ENCODE measurements around the gene ANXA10.
A peak's percentile ranks its signal among the peaks of the same experiment; 100 is the strongest.
"Not testable (repeated sequence)": the region's sequence is repeated elsewhere in the genome, so short reads cannot be mapped to it uniquely, and the experiment has no call there.

The ANXA10 gene

GRCh38 chr4:168118116-168118655, 25.8 kb downstream of the ANXA10 start:
- DNase-seq (ENCODE audit: low read depth) = no peak

- DNase-seq (ENCODE audit: low read depth) = no peak
Measured at GRCh38 chr4:168119100-168119499, 26.8 kb downstream of the ANXA10 start.

- no peak for DNase-seq (ENCODE audit: low read depth)
Measured at GRCh38 chr4:168119890-168120289, 27.6 kb downstream of the ANXA10 start.

- DNase-seq (ENCODE audit: low read depth) = no peak
Measured at GRCh38 chr4:168120811-168121210, 28.5 kb downstream of the ANXA10 start.

DNA sequence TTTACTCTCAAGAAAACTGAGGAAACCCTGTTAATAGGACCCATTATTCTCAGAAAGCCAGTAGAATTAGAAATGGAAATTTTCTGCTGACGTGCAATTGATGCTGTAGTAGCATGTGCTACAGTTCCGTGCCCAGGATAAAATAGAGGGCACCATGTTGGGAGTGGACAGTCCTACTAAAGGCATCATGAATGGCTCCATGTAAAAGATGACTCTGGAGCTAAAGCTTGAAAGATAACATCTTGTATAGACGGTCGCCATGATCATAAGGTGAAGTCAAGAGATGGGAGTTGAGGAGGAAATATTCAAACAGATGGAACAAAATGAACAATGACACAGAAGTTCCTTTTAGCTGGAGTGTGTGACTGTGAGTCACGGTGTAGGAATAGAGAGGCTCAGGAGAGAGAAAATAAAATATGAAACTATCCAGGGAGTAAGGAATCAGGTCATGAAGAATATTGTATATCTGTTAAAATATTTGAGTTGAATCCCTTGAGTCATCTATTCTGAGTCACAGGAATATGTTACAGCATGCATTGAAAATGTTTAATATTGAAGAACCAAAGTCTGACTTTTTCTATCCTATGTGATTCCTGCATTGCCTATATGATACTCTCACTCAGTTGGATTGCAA, 31.8 kb downstream of the ANXA10 start:
- DNase-seq (ENCODE audit: low read depth) = peak; percentile 59

- no peak for DNase-seq (ENCODE audit: low read depth)
Measured at GRCh38 chr4:168126952-168127351, 34.6 kb downstream of the ANXA10 start.

DNA sequence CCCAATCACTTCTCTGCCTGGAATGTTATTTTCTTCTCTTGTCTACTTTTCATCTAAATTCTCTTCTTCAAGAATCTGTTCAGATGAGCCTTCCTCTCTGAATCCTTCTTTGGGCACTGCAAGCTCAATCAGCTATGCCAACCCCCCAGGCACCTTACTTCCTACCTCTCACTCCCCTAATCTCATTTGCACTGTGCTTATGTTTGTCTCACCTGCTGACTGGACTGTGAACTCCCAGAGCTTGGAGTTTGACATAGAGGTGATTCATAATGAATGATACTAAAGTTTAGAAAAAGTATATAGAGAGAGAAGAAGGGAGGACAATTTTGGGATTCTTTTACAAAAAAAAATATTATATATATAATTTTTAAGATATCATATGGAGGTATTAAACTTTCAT, 36.3 kb downstream of the ANXA10 start:
- DNase-seq (ENCODE audit: low read depth) = no peak

DNA sequence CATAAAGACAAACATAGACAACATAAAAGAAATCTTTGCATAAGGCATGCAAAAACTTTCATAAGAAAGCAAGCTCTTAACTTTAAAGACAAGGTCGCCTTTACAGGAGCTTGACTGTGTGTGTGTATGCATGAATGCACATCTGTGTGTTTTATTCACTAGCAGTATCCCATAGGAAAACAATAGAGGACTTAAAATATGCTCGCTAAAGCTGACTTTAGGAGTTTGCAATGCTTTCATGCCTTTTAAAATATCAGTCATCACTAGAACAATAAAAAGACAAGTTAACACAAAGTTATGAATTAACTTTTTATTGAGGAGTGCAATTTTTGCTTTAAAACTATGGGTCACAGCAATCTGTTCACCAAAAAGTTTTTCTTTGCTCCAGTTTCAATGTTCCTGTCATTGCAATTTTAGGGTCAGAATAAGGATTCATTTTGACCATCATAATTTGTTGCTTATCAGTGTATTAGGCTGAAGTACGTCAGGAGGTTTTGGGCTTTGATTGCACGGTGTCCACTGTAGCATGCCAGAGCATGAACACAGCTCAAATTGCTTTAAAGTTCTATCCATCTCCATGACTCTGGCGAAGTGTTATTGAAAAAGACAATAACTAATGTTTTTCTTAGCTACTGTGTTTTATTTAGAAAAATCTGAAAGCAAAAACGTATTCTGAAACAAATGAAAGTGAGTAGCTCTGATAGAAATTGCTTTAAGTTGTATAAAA, 36.9 kb downstream of the ANXA10 start:
- no peak for DNase-seq (ENCODE audit: low read depth)

DNA sequence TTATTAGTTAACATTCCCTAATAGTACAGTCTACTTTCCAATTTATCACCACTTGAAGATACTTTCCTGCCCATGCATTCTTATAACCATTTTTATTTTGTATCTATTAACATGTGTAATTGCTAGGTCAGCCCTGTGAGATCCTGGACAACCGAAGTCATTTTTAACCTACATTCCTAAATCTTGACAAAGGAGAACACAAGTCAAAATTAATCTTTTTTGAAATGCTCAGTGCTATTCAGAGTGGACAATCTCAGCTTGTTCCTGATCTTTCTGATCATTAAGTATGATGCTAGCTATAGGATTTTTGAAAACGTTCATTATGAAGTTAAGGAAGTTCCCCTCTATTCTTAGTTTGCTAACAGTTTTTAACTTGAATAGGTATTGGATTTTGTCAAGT, 37.5 kb downstream of the ANXA10 start:
- DNase-seq (ENCODE audit: low read depth) = no peak

GRCh38 chr4:168131196-168131595, 38.9 kb downstream of the ANXA10 start:
- DNase-seq (ENCODE audit: low read depth) = no peak

DNA sequence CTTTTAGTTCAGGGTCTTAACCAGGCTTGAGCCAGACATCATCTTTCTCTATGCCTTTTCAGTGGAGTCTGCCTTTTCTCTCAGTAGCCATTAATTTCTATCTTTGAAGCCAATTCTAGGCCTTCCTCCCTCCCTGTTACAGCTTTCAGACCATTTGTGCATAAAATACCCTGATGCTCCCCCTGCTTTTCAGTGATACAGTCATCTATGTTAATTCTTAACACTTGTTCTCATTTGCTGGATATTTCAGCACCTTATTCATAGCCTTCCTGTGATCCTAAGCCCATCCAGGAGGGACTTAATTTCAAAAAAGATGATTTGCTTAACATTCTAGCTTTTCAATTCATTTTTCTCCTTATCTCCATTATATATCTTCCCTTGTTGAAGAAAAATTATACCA, 42.3 kb downstream of the ANXA10 start:
- DNase-seq (ENCODE audit: low read depth) = no peak

- DNase-seq (ENCODE audit: low read depth) = not testable (repeated sequence)
Measured at GRCh38 chr4:168135860-168136259, 43.5 kb downstream of the ANXA10 start.

DNA sequence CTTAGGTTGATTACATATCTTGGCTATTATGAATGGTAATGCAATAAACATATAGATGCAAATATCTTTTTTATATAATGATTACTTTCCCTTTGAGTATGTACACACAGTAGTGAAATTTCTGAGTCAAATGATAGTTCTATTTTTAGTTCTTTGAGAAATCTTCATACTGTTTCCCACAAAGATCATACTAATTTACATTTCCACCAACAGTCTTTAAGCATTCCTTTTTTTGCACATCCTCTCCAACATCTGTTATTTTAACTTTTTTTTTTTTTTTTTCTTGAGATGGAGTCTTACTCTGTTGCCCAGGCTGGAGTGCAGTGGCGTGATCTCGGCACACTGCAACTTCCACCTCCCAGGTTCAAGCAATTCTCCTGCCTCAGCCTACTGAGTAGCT, 45.4 kb downstream of the ANXA10 start:
- not testable (repeated sequence) for DNase-seq (ENCODE audit: low read depth)

GRCh38 chr4:168138143-168138542, 45.8 kb downstream of the ANXA10 start:
- peak; percentile 78 for DNase-seq (ENCODE audit: low read depth)

- DNase-seq (ENCODE audit: low read depth) = peak; percentile 70
Measured at GRCh38 chr4:168139336-168139735, 47.0 kb downstream of the ANXA10 start.

DNA sequence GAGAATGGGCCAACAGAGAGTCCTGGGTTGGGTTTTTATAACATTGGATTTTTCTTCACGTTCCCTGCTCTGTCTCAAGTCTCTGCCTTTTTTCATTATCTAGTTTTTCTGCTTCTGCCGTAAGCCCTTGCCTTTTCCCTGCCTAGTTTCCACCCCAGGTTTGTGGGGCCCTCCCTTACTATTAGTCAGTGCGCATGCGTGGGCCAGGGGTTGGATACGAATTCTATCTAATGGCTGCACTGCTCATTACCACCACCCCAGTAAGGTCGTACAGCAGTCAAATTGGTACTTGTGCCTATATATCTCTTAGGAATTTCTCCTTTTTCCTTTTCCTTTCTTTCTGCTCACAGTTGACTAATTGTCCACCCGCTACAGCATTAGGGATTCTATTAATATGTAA, 49.4 kb downstream of the ANXA10 start:
- no peak for DNase-seq (ENCODE audit: low read depth)

DNA sequence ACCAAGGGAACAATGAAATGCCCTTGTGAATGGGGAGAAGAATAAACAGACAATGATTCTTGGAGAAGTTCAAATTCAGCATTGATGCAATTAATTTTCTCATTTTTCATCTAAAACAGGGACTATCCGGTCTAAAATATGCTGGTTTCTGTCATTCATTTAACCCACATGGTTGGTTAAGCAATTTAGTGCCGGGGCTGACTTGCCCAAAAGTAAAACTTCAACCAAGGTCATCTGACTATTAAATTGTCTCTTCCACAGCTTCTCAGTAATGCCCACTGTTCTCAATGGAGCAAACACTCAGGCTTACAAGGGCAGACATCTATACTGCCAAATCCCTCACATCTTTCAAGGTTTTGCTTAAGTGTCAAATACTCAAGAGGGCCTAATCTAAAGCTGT, 51.3 kb downstream of the ANXA10 start:
- DNase-seq (ENCODE audit: low read depth) = no peak

DNA sequence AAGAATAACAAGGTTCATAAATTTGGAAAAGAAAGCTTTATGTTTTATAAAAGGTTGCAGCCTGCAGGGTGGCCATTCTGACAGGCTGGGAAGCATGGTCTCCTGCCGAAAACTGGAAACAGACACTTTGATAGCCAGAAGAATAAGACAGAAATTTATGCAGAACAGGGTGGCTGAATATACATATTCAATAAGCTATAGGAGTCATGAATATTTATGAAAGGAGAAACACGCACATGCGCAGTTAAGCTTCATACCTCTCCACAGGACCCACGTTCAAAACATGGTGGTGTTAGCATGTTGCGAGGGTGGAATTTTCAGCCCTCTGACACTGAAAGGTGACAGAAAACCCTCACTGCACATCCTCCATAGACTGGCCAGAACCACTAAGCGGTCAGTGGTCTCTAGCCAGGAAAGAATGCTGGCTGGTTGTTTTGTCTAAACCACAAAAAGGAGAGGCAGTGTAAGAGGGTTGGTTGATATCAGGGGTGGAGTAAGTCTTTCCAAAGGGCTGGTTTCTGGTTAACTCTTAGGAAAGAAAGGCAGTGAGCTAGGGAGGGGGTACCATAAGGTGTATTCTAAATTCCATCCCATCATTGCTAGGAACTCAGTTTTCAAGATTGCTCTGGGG, 58.2 kb downstream of the ANXA10 start:
- no peak for DNase-seq (ENCODE audit: low read depth)

DNA sequence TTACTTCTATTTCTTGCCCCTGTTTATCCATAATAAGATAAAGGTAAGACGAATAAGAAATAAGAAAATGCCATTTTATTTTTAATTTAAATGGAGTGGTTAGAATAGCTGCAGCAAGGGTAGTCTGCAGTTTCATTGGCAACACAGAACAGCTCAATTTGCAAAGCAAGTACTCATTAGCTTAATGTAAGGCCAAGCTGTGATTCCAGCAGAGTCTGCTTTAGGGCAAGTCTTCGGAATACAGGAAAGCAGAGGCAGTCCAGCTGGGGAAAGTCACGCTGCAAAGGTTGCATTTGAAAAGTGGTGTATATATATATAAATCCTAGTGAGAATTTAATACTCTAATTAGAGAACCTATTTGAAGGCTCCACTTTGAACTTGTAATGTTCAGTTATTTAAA, 59.0 kb downstream of the ANXA10 start:
- no peak for DNase-seq (ENCODE audit: low read depth)

DNA sequence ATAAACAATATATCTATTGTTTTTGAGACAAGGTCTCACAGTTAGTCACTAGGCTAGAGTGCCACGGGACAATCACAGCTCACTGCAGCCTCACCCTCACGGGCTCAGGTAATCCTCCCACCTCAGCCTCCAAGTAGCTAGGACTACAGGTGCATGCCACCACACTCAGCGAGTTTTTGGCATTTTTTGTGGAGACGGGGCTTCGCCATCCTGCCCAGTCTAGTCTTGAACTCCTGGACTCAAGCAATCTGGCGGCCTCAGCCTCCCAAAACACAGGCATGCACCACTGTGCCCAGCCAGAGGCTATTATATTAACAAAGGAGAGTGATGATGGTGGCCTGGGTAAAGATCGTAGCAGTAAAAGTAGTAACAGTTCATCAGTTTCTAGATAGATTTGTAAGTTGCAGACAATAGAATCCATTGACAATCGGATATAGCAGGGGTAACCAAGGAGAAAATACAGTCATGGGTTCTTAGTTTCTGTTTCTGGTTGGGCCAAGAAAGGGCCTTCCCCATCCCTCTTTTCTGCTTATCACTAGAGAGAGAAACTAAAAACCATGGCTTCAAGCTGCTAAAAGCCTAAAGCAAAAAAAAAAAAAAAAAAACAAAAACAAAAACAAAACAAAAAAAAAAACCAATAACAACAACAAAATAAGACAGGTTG, 60.6 kb downstream of the ANXA10 start:
- no peak for DNase-seq (ENCODE audit: low read depth)

GRCh38 chr4:168153596-168154440, 61.5 kb downstream of the ANXA10 start:
- DNase-seq (ENCODE audit: low read depth) = peak; percentile 55
